OCI-LY3 (cell line): ENCODE results near the gene CRTC3.
"Not testable (repeated sequence)": the region's sequence is repeated elsewhere in the genome, so short reads cannot be mapped to it uniquely, and the experiment has no call there.

Experiments used
- H2AFZ ChIP-seq: fragments of 200-600, 300-600 bp; shearing (Covaris generic); 2 replicates; pipeline ENCODE4 v1.6.0; 2014; ENCODE audit warnings: antibody characterized with exemption, low read depth, low read length
- H3K27ac ChIP-seq: fragments of 200-600, 300-600 bp; sonication (generic); 2 replicates; pipeline ENCODE4 v1.5.1; 2014; ENCODE audit warnings: mild to moderate bottlenecking, low read length, moderate library complexity, mixed read lengths
- H3K27me3 ChIP-seq: fragments of 200-600, 300-600 bp; sonication (generic); 2 replicates; pipeline ENCODE4 v1.6.1; 2014; ENCODE audit warnings: low read depth, low read length, mixed read lengths
- H3K36me3 ChIP-seq: fragments of 200-600, 300-600 bp; sonication (generic); replicated peaks from 2 replicates; pipeline ENCODE3; 2014; ENCODE audit warnings: low read depth, low read length, mixed read lengths
- H3K4me1 ChIP-seq: fragments of 300-600, 200-600 bp; sonication (generic); 2 replicates; pipeline ENCODE4 v1.6.1; 2014; ENCODE audit warnings: low read length, mixed read lengths
- H3K4me2 ChIP-seq: fragments of 200-600, 300-600 bp; sonication (generic); 2 replicates; pipeline ENCODE4 v1.6.1; 2014; ENCODE audit warnings: low read length, mixed read lengths
- H3K4me3 ChIP-seq: fragments of 300-600, 200-600 bp; sonication (generic); 2 replicates; pipeline ENCODE4 v1.5.1; 2014; ENCODE audit warnings: antibody characterized with exemption, mild to moderate bottlenecking, low read length, moderate library complexity
- H3K79me2 ChIP-seq: fragments of 300-600, 200-600 bp; shearing (Covaris generic); 2 replicates; pipeline ENCODE4 v1.6.1; 2014; ENCODE audit warnings: mild to moderate bottlenecking, low read length, mixed read lengths
- H3K9ac ChIP-seq: fragments of 300-600, 200-600 bp; shearing (Covaris generic); 2 replicates; pipeline ENCODE4 v1.6.0; 2014; ENCODE audit warnings: mild to moderate bottlenecking, low read length, moderate library complexity
- H3K9me3 ChIP-seq: fragments of 200-600, 300-600 bp; shearing (Covaris generic); 2 replicates; pipeline ENCODE4 v1.6.1; 2014; ENCODE audit warnings: low read length, mixed read lengths; ENCODE audit not compliant: insufficient read depth
- H4K20me1 ChIP-seq: fragments of 200-600, 300-600 bp; sonication (generic); 2 replicates; pipeline ENCODE4 v1.6.1; 2016; ENCODE audit warnings: low read length, mixed read lengths; ENCODE audit not compliant: insufficient read depth
- EZH2phosphoT487 ChIP-seq: fragments of 200-600 bp; shearing (Covaris generic); IDR thresholded peaks from 2 replicates; pipeline ENCODE4 v1.6.1; 2018; ENCODE audit warnings: antibody characterized with exemption, mixed run types, low read depth
- TF ChIP-seq, protein P1 (sequence below): fragments of 200-600, 300-600 bp; sonication (generic); IDR thresholded peaks from 2 replicates; pipeline ENCODE4 v1.5.1; 2014; ENCODE audit warnings: antibody characterized with exemption, low read length, low read depth

The CRTC3 gene

DNA sequence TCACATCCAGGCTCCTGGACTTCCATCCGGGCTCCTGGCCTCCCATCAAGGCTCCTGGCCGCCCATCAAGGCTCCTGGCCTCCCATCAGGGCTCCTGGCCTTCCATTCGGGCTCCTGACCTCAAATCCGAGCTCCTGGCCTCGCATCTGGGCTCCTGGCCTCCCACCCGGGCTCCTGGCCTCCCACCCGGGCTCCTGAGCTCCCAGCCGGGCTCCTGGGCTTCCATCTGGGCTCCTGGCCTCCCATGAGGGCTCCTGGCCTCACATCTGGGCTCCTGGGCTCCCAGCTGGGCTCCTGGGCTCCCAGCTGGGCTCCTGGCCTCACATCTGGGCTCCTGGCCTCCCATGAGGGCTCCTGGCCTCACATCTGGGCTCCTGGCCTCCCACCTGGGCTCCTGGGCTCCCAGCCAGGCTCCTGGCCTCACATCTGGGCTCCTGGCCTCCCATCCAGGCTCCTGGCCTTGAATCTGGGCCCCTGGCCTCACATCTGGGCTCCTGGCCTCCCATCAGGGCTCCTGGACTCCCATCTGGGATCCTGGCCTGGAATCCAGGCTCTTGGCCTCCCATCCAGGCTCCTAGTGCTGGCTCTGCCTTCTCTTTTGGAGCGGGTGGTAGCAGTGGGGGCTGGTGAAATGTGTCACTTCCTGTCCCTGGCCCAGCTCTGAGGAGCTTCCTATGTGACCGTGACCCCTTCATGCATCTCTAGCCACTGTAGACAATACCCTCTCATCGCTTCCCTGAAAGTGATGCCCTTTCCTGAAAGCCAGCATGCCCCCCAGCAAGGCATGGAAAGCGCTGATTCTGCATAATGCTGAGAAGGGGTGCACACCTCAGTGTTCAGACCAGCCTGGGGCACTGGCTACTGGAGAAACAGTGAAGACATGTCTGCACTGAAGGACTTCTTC is 124.8 kb downstream of the CRTC3 start:
- H3K27ac ChIP-seq: no peak overlapping the region
- no peaks in the 10 kb centered on the region for H4K20me1 ChIP-seq
- H2AFZ ChIP-seq: no peak overlapping the region
- no peaks in the 10 kb centered on the region for H3K79me2 ChIP-seq
- no peak overlapping the region for H3K4me3 ChIP-seq
- H3K36me3 ChIP-seq: no peaks in the 10 kb centered on the region
- H3K4me2 ChIP-seq: no peak overlapping the region
- no peaks in the 10 kb centered on the region for H3K9me3 ChIP-seq
- peaks cover 33% of the 10 kb centered on the region for H3K27me3 ChIP-seq
- peaks cover 18% of the 10 kb centered on the region for H3K4me1 ChIP-seq
- no peak for TF ChIP-seq EZH2phosphoT487
- TF ChIP-seq, protein P1, sequence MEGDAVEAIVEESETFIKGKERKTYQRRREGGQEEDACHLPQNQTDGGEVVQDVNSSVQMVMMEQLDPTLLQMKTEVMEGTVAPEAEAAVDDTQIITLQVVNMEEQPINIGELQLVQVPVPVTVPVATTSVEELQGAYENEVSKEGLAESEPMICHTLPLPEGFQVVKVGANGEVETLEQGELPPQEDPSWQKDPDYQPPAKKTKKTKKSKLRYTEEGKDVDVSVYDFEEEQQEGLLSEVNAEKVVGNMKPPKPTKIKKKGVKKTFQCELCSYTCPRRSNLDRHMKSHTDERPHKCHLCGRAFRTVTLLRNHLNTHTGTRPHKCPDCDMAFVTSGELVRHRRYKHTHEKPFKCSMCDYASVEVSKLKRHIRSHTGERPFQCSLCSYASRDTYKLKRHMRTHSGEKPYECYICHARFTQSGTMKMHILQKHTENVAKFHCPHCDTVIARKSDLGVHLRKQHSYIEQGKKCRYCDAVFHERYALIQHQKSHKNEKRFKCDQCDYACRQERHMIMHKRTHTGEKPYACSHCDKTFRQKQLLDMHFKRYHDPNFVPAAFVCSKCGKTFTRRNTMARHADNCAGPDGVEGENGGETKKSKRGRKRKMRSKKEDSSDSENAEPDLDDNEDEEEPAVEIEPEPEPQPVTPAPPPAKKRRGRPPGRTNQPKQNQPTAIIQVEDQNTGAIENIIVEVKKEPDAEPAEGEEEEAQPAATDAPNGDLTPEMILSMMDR: no peak
- no peak overlapping the region for H3K9ac ChIP-seq

DNA sequence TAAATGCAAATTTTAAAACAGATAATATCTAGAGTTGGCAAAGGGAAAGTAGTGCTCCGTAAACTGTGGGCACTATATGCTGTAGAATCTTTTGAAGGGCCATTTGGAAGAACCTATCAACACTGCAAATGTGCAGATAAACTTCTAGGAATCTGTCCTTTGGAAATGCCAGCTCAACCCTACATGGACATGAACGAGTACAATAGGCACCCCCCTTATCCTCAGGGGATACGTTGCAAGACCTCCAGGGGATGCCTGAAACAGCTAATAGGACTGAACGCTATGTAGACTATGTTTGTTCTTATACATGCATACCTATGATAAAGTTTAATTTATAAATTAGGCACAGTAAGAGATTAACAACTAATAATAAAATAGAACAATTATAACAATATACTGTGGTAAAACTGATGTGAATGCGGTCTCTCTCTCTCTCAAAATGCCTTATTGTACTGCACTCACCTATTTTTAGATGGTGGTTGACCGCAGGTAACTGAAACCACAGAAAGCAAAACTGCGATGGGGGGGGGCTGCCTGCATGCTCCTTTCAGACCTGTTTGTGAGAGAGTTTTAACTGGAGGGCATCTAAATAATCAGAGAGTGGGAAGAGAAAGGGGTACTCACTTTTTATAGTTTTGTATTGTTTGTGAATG is 127.9 kb downstream of the CRTC3 start:
- not testable (repeated sequence) for H2AFZ ChIP-seq, H3K27ac ChIP-seq, H4K20me1 ChIP-seq, H3K36me3 ChIP-seq, H3K79me2 ChIP-seq, H3K9ac ChIP-seq, H3K9me3 ChIP-seq
- Histone ChIP-seq H3K4me2 (peak overlapping the region; percentile 75), H3K4me1 (peaks cover 43% of the 10 kb centered on the region), H3K4me3 (peak overlapping the region; percentile 47), H3K27me3 (peaks cover 50% of the 10 kb centered on the region)

DNA sequence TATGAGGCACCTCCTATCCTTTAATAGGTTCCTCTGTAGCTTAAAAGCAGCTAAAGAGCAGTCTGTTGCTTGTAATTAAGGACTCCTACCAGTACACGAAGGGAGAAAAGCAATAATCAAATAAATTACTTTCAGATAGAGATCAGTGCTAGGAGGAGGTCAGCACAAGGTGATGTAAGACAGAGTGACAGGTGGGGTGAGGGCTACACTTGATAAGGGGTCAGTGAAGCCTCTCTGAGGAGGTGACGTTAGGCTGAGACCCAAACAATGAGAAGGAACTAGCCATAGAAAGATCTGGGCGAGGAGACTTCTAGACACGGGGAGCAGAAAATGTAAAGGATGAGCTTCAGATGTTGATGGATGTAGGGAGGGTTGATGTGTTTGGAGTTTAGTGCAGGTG is 129.8 kb downstream of the CRTC3 start:
- Histone ChIP-seq H3K27me3 (peaks cover 67% of the 10 kb centered on the region), H3K27ac (no peak overlapping the region), H3K4me2 (no peak overlapping the region), H3K79me2 (no peaks in the 10 kb centered on the region), H3K9ac (no peak overlapping the region), H3K4me1 (peaks cover 43% of the 10 kb centered on the region), H2AFZ (no peak overlapping the region), H3K36me3 (no peaks in the 10 kb centered on the region), H3K9me3 (no peaks in the 10 kb centered on the region), H3K4me3 (no peak overlapping the region), H4K20me1 (no peaks in the 10 kb centered on the region)
- TF ChIP-seq, protein P1: no peak
- TF ChIP-seq EZH2phosphoT487: no peak

DNA sequence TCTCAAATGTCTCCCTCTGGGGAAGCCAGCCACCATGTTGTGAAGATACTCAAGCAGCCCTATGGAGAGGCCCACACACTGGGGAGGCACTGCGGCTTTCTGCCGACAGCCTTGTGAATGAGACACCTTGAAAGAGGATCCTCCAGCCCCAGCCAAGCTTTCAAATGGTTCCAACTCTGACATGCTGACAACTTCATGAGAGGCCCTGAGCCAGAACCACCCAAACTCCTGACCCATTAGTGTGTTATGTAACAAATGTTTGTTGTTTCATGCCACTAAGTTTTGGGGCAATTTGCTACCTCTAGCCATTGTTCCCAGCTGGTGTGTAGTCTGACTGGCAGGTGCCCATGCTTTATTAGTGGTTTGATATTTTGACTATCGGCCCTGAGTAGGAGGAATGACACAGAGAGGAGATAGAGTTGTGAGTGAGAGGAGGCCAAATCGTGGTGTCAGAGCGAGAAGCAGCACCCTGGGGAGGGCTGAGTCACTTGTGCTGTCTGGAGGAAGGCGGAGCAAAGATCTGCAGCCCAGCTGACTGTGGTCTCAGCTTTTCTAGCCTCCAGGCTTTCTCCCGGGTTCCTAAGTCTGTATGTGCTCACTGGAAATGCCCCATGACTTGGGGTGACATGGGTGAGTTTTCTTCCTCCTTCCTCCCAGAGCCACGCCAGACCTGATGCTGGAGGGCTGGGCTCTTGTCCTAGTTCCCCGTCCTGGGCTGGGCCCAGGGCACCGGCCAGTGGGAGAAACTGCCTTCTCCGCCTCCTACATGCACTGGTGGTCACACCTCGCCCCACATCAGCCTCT is 130.7 kb downstream of the CRTC3 start:
- H3K9ac ChIP-seq: peak overlapping the region; percentile 23; the same call in 1 of the 2 replicates
- H3K79me2 ChIP-seq: no peaks in the 10 kb centered on the region
- no peaks in the 10 kb centered on the region for H4K20me1 ChIP-seq
- H3K27me3 ChIP-seq: peaks cover 72% of the 10 kb centered on the region
- H2AFZ ChIP-seq: no peak overlapping the region
- H3K4me2 ChIP-seq: peak overlapping the region; percentile 90
- TF ChIP-seq, protein P1: no peak
- TF ChIP-seq EZH2phosphoT487: no peak
- peaks cover 47% of the 10 kb centered on the region for H3K4me1 ChIP-seq
- H3K36me3 ChIP-seq: no peaks in the 10 kb centered on the region
- H3K9me3 ChIP-seq: no peaks in the 10 kb centered on the region
- no peak overlapping the region for H3K27ac ChIP-seq
- H3K4me3 ChIP-seq: peak overlapping the region; percentile 60

DNA sequence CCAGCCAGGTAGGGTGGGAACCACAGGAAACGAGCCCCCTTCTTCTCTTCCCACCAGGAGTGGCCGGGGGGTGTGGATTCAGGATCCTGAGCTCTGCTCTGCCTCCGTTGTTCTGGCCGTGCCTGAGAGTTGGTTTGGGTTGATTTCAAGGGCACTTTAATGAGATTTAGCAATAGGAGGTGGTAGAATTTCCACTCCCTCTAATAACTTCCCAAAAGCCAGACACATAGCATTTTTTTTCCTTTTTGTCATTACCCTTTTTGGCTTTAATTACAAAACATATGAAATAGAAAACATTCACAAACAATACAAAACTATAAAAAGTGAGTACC is 131.2 kb downstream of the CRTC3 start:
- peak overlapping the region; percentile 60 for H3K4me3 ChIP-seq

DNA sequence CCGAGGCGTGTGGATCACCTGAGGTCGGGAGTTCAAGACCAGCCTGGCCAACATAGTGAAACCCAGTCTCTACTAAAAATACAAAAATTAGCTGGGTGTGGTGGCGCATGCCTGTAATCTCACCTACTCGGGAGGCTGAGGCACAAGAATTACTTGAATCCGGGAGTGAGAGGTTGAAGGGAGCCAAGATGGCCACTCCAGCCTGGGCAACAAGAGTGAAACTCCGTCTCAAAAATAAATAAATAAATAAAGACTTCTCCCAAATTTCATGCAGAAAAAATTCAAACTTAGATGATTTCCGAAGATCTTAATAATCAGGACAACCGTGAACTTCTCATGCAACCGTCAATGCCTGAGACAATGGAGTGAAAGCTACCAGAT is 134.3 kb downstream of the CRTC3 start:
- not testable (repeated sequence) for H3K9me3 ChIP-seq, H3K79me2 ChIP-seq, H3K27ac ChIP-seq, H4K20me1 ChIP-seq, H3K9ac ChIP-seq, H3K36me3 ChIP-seq, H3K4me2 ChIP-seq, H3K4me3 ChIP-seq, H2AFZ ChIP-seq
- H3K27me3 ChIP-seq: peaks cover 71% of the 10 kb centered on the region
- H3K4me1 ChIP-seq: peaks cover 29% of the 10 kb centered on the region

More for the DNA sequence above, 131.2 kb downstream of the CRTC3 start:
- Histone ChIP-seq H3K9ac (peak overlapping the region; percentile 23; the same call in 1 of the 2 replicates), H3K27me3 (peaks cover 69% of the 10 kb centered on the region), H3K4me1 (peaks cover 47% of the 10 kb centered on the region), H3K4me2 (peak overlapping the region; percentile 90)
- H4K20me1 ChIP-seq, H2AFZ ChIP-seq, H3K27ac ChIP-seq, H3K79me2 ChIP-seq, H3K36me3 ChIP-seq, H3K9me3 ChIP-seq: not testable (repeated sequence)
